ENCODE measurements around the gene FAM181A. TPM values are rescaled to one million over a fixed set of nuclear protein-coding genes. Genes with fewer than 3 reads are reported as not detected.

FAM181A gene
- total and polyA plus RNA-seq, 4 donors, result not detected

DNA sequence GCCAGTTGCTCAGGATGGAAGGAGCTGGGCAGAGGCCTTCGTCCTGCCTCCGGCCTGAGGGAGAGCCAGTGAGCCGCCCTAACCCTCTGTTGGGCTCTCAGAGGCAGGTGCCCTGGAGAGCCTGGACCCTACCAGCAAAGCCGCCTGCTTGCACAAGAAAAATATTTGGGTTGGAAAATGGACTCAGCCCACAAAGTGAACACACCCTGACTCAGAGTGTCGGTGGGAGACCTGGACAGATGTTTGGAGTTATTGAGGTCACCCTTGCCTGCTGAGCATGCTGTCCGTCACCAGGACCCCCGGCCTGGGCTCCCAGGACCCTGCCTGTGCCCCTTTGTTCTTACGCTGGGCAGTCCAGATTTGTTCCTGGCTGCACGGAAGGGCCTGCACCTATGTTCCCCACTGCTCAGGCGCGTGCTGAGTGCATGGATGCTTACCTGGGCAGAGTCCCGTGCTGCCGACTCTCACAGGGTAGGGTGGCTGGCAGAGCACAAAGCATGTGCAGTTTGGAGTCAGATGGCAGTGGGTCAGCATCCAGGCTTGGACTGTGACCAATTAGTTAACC lies 22.4 kb downstream of the FAM181A start:
- 48 to 50% methylated on average over 13 of the region's 13 CpGs for WGBS, 2 donors
- H3K36me3 ChIP-seq (ENCODE audit: control insufficient read depth in 1 of 2, insufficient read depth in 2 of 2, low read length in 1 of 2), result peaks cover 0 to 8% of the 10 kb centered on the region in 2 donors
- peak overlapping the region in 1 of 2 donors; percentile 7 for H3K27ac ChIP-seq (ENCODE audit: low read depth in 1 of 2, low read length in 2 of 2)

GRCh38 chr14:93950948-93951634 lies 23.9 kb downstream of the FAM181A start:
- Histone ChIP-seq H3K9me3 (ENCODE audit: control insufficient read depth, low read length) (no peaks in the 10 kb centered on the region), H3K27me3 (ENCODE audit: control insufficient read depth in 1 of 2, insufficient read depth in 2 of 2, low read length in 1 of 2) (no peaks in the 10 kb centered on the region), H3K36me3 (ENCODE audit: control insufficient read depth in 1 of 2, insufficient read depth in 2 of 2, low read length in 1 of 2) (peaks cover 0 to 8% of the 10 kb centered on the region in 2 donors), H3K4me1 (ENCODE audit: control insufficient read depth in 1 of 2, insufficient read depth in 2 of 2, low read length in 2 of 2) (no peaks in the 10 kb centered on the region), H3K27ac (ENCODE audit: low read depth in 1 of 2, low read length in 2 of 2) (no peak overlapping the region), H3K4me3 (ENCODE audit: low read length in 2 of 2) (no peak overlapping the region)
- 82 to 87% methylated on average over 20 of the region's 20 CpGs for WGBS, 2 donors
- DNase-seq (no peak), ATAC-seq (ENCODE audit: low FRiP score) (no peak)
- intact Hi-C loops (cut with DNase I), result no loop called here

More for the DNA sequence above, 22.4 kb downstream of the FAM181A start:
- Histone ChIP-seq H3K9me3 (ENCODE audit: control insufficient read depth, low read length) (no peaks in the 10 kb centered on the region), H3K4me1 (ENCODE audit: control insufficient read depth in 1 of 2, insufficient read depth in 2 of 2, low read length in 2 of 2) (no peaks in the 10 kb centered on the region), H3K27me3 (ENCODE audit: control insufficient read depth in 1 of 2, insufficient read depth in 2 of 2, low read length in 1 of 2) (no peaks in the 10 kb centered on the region), H3K4me3 (ENCODE audit: low read length in 2 of 2) (no peak overlapping the region)
- intact Hi-C loops (cut with DNase I), result no loop called here
- no peak for DNase-seq
- ATAC-seq (ENCODE audit: low FRiP score), result no peak

DNA sequence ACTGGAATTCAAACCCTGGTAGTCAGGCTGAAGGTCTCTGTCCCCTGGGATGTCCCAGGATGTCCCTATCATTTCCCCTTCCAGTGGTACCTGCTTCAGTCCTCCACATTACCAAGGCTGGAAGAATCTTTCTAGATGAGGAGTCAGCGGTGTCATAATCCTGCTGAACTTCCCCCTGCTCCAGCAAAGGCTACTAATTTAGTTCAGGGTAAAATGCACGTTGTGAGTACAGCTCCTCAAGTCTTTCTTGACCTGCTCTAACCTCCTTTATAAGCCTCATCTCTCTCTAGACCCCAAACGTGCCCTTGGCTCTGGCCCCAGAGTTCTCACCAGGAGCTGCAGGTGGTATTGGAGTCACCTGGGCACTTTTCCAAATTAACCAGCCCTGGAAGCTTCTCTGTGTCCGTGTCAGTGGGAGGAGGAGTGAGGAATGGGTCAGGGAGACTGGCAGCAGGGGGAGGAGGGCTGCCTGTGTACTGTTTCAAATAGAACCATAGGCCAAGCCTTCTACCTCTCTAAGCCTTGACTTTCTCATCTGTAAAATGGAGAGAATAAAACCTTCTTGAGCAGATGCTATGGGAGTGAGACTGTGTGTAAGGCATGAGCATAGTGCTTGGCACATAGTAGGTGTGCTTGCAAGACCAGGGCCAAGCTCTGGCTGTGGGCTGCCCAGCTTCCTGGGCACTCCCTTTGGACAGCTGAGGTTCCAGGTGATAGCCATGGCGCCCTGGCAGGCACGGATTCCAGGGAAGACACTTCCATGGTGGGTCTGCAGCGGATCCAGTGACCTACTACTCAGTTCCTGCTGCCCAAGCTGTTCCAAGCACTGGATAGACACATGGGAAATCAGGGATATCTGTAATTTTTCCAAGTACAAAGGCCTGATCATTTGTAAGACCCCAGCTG lies 24.7 kb downstream of the FAM181A start:
- Histone ChIP-seq H3K9me3 (ENCODE audit: control insufficient read depth, low read length) (no peaks in the 10 kb centered on the region), H3K27me3 (ENCODE audit: control insufficient read depth in 1 of 2, insufficient read depth in 2 of 2, low read length in 1 of 2) (no peaks in the 10 kb centered on the region), H3K36me3 (ENCODE audit: control insufficient read depth in 1 of 2, insufficient read depth in 2 of 2, low read length in 1 of 2) (peaks cover 0 to 4% of the 10 kb centered on the region in 2 donors), H3K27ac (ENCODE audit: low read depth in 1 of 2, low read length in 2 of 2) (no peak overlapping the region), H3K4me3 (ENCODE audit: low read length in 2 of 2) (no peak overlapping the region), H3K4me1 (ENCODE audit: control insufficient read depth in 1 of 2, insufficient read depth in 2 of 2, low read length in 2 of 2) (no peaks in the 10 kb centered on the region)
- WGBS, 2 donors, result 60 to 67% methylated on average over 7 of the region's 7 CpGs
- no peak for ATAC-seq (ENCODE audit: low FRiP score)
- no peak for DNase-seq
- intact Hi-C loops (cut with DNase I), result no loop called here

DNA sequence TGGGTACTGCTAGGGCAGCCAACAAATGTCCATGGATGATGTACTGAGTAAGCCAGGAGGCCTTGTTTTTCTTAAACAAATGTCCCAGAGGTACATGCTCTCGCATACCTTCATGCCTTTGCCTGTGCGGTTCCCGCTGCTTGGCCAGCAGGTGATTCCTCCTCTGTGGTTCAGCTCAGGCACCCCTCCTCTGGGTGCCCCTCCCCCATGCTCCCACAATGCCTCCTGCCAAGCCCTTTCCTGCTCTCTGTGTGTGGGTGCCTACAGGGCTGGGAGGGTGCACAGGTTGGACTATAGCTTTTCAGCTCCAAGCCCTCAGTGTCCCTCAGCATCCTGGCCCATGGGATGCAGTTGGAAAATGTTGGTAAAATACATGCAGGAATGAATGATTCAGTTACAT lies 25.7 kb downstream of the FAM181A start:
- H3K27ac ChIP-seq (ENCODE audit: low read depth in 1 of 2, low read length in 2 of 2), result no peak overlapping the region
- no peaks in the 10 kb centered on the region for H3K4me1 ChIP-seq (ENCODE audit: control insufficient read depth in 1 of 2, insufficient read depth in 2 of 2, low read length in 2 of 2)
- H3K36me3 ChIP-seq (ENCODE audit: control insufficient read depth in 1 of 2, insufficient read depth in 2 of 2, low read length in 1 of 2), result no peaks in the 10 kb centered on the region
- H3K27me3 ChIP-seq (ENCODE audit: control insufficient read depth in 1 of 2, insufficient read depth in 2 of 2, low read length in 1 of 2), result no peaks in the 10 kb centered on the region
- 81 to 85% methylated on average over 3 of the region's 3 CpGs for WGBS, 2 donors
- H3K4me3 ChIP-seq (ENCODE audit: low read length in 2 of 2), result no peak overlapping the region
- ATAC-seq (ENCODE audit: low FRiP score) (no peak), DNase-seq (no peak)
- no peaks in the 10 kb centered on the region for H3K9me3 ChIP-seq (ENCODE audit: control insufficient read depth, low read length)
- intact Hi-C loops (cut with DNase I), result no loop called here

DNA sequence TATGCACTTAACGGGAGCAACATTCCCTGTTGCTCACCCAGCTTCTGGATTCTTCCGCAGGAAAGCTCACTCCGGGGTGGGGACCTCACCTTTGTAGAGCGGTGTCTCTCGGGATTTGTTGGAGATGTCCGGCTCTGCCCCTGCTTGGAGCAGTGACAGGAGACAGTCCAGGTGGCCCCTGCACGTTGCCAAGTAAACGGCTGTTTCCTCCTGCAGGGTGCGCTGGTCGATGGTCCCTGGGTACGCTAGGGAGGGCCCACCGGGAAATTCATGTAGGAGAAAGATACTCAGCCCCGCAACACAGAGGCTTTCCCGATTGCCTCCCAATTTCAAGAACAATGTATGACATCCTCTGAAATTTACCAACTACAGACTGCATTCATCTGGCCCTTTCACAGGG lies 26.1 kb downstream of the FAM181A start:
- no peak overlapping the region for H3K27ac ChIP-seq (ENCODE audit: low read depth in 1 of 2, low read length in 2 of 2)
- ATAC-seq (ENCODE audit: low FRiP score), result no peak

GRCh38 chr14:93953739-93954515 lies 26.8 kb downstream of the FAM181A start:
- 79 to 84% methylated on average over 17 to 18 of the region's 18 CpGs for WGBS, 2 donors
- Histone ChIP-seq H3K36me3 (ENCODE audit: control insufficient read depth in 1 of 2, insufficient read depth in 2 of 2, low read length in 1 of 2) (no peaks in the 10 kb centered on the region), H3K4me3 (ENCODE audit: low read length in 2 of 2) (no peak overlapping the region)

More for the DNA sequence above, 26.1 kb downstream of the FAM181A start:
- Histone ChIP-seq H3K36me3 (ENCODE audit: control insufficient read depth in 1 of 2, insufficient read depth in 2 of 2, low read length in 1 of 2) (no peaks in the 10 kb centered on the region), H3K27me3 (ENCODE audit: control insufficient read depth in 1 of 2, insufficient read depth in 2 of 2, low read length in 1 of 2) (no peaks in the 10 kb centered on the region), H3K4me3 (ENCODE audit: low read length in 2 of 2) (no peak overlapping the region), H3K4me1 (ENCODE audit: control insufficient read depth in 1 of 2, insufficient read depth in 2 of 2, low read length in 2 of 2) (no peaks in the 10 kb centered on the region), H3K9me3 (ENCODE audit: control insufficient read depth, low read length) (no peaks in the 10 kb centered on the region)
- DNase-seq, result no peak
- intact Hi-C loops (cut with DNase I), result no loop called here
- WGBS, 2 donors, result 70 to 71% methylated on average over 14 of the region's 14 CpGs

DNA sequence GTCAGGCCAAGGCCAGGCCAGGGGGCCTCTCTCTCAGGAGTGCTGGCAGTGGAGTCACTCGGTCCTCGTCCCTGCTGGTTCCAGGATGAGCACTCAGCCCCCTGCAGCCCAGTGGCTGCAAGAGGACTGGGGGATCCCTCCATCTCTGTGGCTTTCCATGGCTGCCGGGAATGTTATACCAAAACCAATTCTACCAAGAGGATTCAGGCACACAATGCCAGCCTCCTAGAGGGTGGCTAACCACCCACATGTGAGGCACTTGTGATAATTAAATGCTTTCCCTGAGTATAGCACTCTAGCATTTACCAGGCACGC lies 27.3 kb downstream of the FAM181A start:
- no peaks in the 10 kb centered on the region for H3K9me3 ChIP-seq (ENCODE audit: control insufficient read depth, low read length)
- 76 to 90% methylated on average over 4 of the region's 4 CpGs for WGBS, 2 donors
- H3K27me3 ChIP-seq (ENCODE audit: control insufficient read depth in 1 of 2, insufficient read depth in 2 of 2, low read length in 1 of 2), result no peaks in the 10 kb centered on the region
- intact Hi-C loops (cut with DNase I), result no loop called here
- H3K4me1 ChIP-seq (ENCODE audit: control insufficient read depth in 1 of 2, insufficient read depth in 2 of 2, low read length in 2 of 2), result no peaks in the 10 kb centered on the region
- DNase-seq (no peak), ATAC-seq (ENCODE audit: low FRiP score) (no peak)
- no peak overlapping the region for H3K27ac ChIP-seq (ENCODE audit: low read depth in 1 of 2, low read length in 2 of 2)
- H3K36me3 ChIP-seq (ENCODE audit: control insufficient read depth in 1 of 2, insufficient read depth in 2 of 2, low read length in 1 of 2), result no peaks in the 10 kb centered on the region
- H3K4me3 ChIP-seq (ENCODE audit: low read length in 2 of 2), result no peak overlapping the region

More at GRCh38 chr14:93953739-93954515, 26.8 kb downstream of the FAM181A start:
- Histone ChIP-seq H3K9me3 (ENCODE audit: control insufficient read depth, low read length) (no peaks in the 10 kb centered on the region), H3K27ac (ENCODE audit: low read depth in 1 of 2, low read length in 2 of 2) (no peak overlapping the region), H3K27me3 (ENCODE audit: control insufficient read depth in 1 of 2, insufficient read depth in 2 of 2, low read length in 1 of 2) (no peaks in the 10 kb centered on the region), H3K4me1 (ENCODE audit: control insufficient read depth in 1 of 2, insufficient read depth in 2 of 2, low read length in 2 of 2) (no peaks in the 10 kb centered on the region)
- DNase-seq, result no peak
- no peak for ATAC-seq (ENCODE audit: low FRiP score)
- intact Hi-C loops (cut with DNase I), result no loop called here

All from aorta (tissue), 5 donors.